Measurements from ENCODE around the gene ZNF140.

DNA sequence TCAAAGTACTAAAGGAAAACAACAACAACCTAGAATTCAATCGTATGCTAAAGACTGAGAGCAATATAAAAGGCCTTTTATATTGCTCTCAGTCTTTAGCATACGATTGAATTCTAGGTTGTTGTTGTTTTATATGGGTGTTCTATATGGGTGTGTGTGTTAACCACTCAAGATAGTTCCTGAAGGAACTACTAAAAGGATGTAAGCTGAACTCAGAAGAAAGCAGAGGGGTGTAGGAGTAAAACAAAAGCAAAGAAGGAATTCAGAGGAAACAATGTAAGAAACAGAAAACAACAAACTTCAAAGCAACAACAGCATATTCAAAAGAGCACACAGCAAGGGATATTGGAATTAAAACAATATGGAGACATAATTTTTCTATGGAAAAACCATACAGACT lies 44.0 kb downstream of the ZNF140 start:
- TF ChIP-seq POLR2A (IDR thresholded peaks at IDR 0.05) = no peak
- TF ChIP-seq, protein P1, sequence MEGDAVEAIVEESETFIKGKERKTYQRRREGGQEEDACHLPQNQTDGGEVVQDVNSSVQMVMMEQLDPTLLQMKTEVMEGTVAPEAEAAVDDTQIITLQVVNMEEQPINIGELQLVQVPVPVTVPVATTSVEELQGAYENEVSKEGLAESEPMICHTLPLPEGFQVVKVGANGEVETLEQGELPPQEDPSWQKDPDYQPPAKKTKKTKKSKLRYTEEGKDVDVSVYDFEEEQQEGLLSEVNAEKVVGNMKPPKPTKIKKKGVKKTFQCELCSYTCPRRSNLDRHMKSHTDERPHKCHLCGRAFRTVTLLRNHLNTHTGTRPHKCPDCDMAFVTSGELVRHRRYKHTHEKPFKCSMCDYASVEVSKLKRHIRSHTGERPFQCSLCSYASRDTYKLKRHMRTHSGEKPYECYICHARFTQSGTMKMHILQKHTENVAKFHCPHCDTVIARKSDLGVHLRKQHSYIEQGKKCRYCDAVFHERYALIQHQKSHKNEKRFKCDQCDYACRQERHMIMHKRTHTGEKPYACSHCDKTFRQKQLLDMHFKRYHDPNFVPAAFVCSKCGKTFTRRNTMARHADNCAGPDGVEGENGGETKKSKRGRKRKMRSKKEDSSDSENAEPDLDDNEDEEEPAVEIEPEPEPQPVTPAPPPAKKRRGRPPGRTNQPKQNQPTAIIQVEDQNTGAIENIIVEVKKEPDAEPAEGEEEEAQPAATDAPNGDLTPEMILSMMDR (IDR thresholded peaks at IDR 0.05) = no peak
- TF ChIP-seq EP300 (IDR thresholded peaks at IDR 0.05) = no peak

Data from ovary (tissue), 3 donors.